ENCODE results near the gene NARF.

The NARF gene

GRCh38 chr17:82439829-82440365 is 18.6 kb upstream of the NARF start:
- TF ChIP-seq CTCF (IDR thresholded peaks at IDR 0.05; ENCODE audit: insufficient read depth, low read length, poor library complexity, severe bottlenecking): no peak
- Histone ChIP-seq H3K27me3 (replicated peaks; ENCODE audit: control insufficient read depth, insufficient read depth, low read length) (no peaks in the 10 kb centered on the region), H3K4me3 (replicated peaks; ENCODE audit: low read depth, low read length) (no peak overlapping the region), H3K36me3 (ENCODE audit: control insufficient read depth, insufficient read depth, low read length) (peaks cover 25% of the 10 kb centered on the region)
- DNase-seq (ENCODE audit: extremely low read depth, insufficient read length): no peak

GRCh38 chr17:82440469-82440981 is 18.0 kb upstream of the NARF start:
- H3K4me3 ChIP-seq (replicated peaks; ENCODE audit: low read depth, low read length): no peak overlapping the region
- H3K36me3 ChIP-seq (ENCODE audit: control insufficient read depth, insufficient read depth, low read length): peaks cover 31% of the 10 kb centered on the region
- no peak for DNase-seq (ENCODE audit: extremely low read depth, insufficient read length)
- no peaks in the 10 kb centered on the region for H3K27me3 ChIP-seq (replicated peaks; ENCODE audit: control insufficient read depth, insufficient read depth, low read length)
- TF ChIP-seq CTCF (IDR thresholded peaks at IDR 0.05; ENCODE audit: insufficient read depth, low read length, poor library complexity, severe bottlenecking): no peak

GRCh38 chr17:82440991-82441627 is 17.4 kb upstream of the NARF start:
- no peak for DNase-seq (ENCODE audit: extremely low read depth, insufficient read length)
- H3K36me3 ChIP-seq (ENCODE audit: control insufficient read depth, insufficient read depth, low read length): peaks cover 33% of the 10 kb centered on the region
- H3K27me3 ChIP-seq (replicated peaks; ENCODE audit: control insufficient read depth, insufficient read depth, low read length): no peaks in the 10 kb centered on the region
- TF ChIP-seq CTCF (IDR thresholded peaks at IDR 0.05; ENCODE audit: insufficient read depth, low read length, poor library complexity, severe bottlenecking): no peak
- H3K4me3 ChIP-seq (replicated peaks; ENCODE audit: low read depth, low read length): no peak overlapping the region

- TF ChIP-seq CTCF (IDR thresholded peaks at IDR 0.05; ENCODE audit: insufficient read depth, low read length, poor library complexity, severe bottlenecking): no peak
- Histone ChIP-seq H3K27me3 (replicated peaks; ENCODE audit: control insufficient read depth, insufficient read depth, low read length) (no peaks in the 10 kb centered on the region), H3K36me3 (ENCODE audit: control insufficient read depth, insufficient read depth, low read length) (peaks cover 36% of the 10 kb centered on the region), H3K4me3 (replicated peaks; ENCODE audit: low read depth, low read length) (no peak overlapping the region)
- no peak for DNase-seq (ENCODE audit: extremely low read depth, insufficient read length)
Observed at GRCh38 chr17:82441691-82442487, 16.7 kb upstream of the NARF start.

- peaks cover 39% of the 10 kb centered on the region for H3K36me3 ChIP-seq (ENCODE audit: control insufficient read depth, insufficient read depth, low read length)
- TF ChIP-seq CTCF (IDR thresholded peaks at IDR 0.05; ENCODE audit: insufficient read depth, low read length, poor library complexity, severe bottlenecking): no peak
- H3K27me3 ChIP-seq (replicated peaks; ENCODE audit: control insufficient read depth, insufficient read depth, low read length): no peaks in the 10 kb centered on the region
- DNase-seq (ENCODE audit: extremely low read depth, insufficient read length): no peak
- no peak overlapping the region for H3K4me3 ChIP-seq (replicated peaks; ENCODE audit: low read depth, low read length)
Observed at GRCh38 chr17:82442643-82443464, 15.7 kb upstream of the NARF start.

Data from GM06990 (cell line).